ENCODE data around the gene MUC3A.
"Not testable (repeated sequence)": the region's sequence is repeated elsewhere in the genome, so short reads cannot be mapped to it uniquely, and the experiment has no call there.

MUC3A gene

DNA sequence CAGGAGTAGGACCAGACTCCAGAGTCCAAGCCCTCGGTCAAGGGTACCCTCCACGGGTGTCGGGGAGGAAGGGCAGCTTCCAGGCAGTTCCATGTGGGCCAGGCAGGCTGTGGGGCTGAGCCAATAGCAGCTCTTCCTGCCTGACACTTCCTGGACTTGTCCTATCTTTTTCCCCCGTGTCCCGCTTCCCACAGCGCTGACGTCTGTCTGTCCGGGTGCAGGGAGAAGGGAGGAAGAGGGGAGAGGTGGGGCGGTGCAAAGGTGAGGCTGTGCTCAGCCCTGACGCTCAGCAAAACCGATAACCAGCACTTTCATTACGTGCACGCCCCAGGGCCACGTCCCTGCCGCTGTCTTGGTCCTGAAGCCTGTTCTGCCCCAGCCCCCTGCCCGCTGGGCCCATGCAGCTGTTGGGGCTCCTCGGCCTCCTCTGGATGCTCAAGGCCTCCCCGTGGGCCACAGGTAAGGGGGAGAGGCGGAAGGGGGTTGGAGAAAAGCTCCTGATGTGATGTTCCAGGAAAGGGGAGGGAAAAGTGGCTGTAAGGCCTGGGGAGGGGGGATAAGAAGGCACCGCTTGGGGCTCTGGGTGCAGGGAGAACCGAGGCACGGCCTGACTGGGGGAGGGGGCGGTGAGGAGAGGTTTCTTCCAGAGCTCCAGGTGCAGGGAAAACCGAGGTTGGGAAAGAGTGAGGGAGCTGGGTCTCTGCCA is at the start of gene MUC3A:
TSS of gene MUC3A (plus strand) at position 308 of the 706 bp plus-strand sequence. CDS start at position 399, 91 bp downstream.
- no peak for DNase-seq

GRCh38 chr7:100900978-100901377 is 48.4 kb upstream of the MUC3A start:
- DNase-seq, result no peak

- DNase-seq, result no peak
Observed at GRCh38 chr7:100901921-100902332, 47.4 kb upstream of the MUC3A start.

- DNase-seq, result no peak
Observed at GRCh38 chr7:100902638-100903037, 46.7 kb upstream of the MUC3A start.

DNA sequence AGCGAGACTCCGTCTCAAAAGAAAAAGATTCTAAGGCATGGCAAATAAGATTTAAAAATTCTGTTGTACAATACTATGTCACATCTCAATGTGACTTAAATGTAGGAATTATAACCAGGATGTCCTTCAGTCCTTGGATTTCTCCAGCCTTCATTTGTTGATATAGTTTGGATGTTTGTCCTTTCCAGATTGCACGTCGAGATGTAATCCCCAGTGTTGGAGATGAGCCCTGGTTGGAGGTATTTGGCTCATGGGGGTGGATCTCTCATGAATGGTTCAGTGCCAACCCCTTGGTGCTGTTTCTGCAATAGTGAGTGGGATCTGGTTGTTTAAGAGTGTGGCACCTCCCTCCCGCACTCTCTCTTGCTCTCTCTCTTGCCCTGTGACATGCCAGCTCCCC is 40.8 kb upstream of the MUC3A start:
- DNase-seq, result no peak

GRCh38 chr7:100910443-100910842 is 38.9 kb upstream of the MUC3A start:
- not testable (repeated sequence) for DNase-seq

GRCh38 chr7:100911484-100911883 is 37.9 kb upstream of the MUC3A start:
- no peak for DNase-seq

DNA sequence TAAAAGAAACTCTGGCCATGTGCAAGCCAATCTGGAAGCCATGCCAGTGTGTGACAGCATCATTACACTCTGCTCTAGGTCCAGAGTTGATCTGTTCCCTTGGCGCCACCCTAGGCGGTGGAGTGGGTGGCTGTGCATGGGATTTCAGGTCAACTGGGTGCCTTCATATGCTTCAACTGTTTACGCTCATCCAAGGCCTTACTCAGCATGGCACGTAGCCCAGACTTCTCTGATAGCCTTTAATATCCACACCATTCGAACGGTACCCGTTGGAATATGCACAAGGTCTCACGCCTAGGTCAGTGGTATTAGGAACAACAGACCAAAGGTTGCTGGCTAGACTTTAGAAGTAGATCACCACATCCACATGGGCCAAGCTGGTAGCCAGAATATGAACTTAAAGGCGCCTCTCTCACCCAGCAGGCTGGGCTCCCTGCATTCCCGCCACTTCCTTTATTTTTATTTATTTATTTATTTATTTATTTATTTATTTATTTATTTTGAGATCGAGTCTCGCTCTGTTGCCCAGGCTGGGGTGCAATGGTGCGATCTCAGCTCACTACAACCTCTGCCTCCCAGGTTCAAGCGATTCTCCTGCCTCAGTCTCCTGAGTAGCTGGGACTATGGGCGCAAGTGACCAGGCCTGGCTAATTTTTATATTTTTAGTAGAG is 35.0 kb upstream of the MUC3A start:
- no peak for DNase-seq

- DNase-seq, result no peak
Observed at GRCh38 chr7:100914879-100915447, 34.4 kb upstream of the MUC3A start.

DNA sequence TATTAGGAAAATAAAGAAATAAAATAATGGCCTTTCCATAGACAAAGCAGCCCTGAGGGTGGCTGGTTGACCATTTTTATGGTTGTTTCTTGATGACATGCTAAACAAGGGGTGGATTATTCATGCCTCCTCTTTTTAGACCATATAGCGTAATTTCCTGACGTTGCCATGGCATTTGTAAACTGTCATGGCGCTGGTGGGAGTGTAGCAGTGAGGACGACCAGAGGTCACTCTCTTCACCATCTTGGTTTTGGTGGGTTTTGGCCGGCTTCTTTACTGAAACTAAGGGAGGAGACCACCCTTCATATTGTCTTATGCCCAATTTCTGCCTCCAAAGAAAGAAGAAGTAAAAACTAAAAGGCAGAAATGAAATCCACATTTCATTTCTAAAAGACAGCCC is 30.0 kb upstream of the MUC3A start:
- DNase-seq, result not testable (repeated sequence)

- DNase-seq, result not testable (repeated sequence)
Observed at GRCh38 chr7:100919779-100920437, 29.4 kb upstream of the MUC3A start.

DNA sequence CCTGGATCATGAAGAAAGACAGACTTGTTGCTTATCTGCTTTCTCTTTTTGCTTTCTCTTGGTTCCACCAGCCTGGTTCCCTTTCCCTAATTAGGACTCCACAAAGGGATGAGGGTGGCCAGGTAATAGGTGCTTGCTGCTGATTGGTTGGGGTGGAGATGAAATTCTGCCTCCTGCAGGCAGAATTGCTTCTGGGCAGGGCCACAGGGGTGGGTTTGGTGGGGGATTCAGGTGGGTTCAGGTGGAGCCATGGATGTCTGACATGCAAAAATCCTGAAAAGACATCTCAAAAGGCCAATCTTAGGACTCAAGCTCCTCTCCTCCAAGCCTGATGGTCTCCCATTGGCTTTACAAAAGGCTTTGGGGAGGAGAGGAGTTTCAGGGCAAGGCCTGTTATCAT is 28.3 kb upstream of the MUC3A start:
- no peak for DNase-seq

- DNase-seq, result not testable (repeated sequence)
Observed at GRCh38 chr7:100923616-100924015, 25.7 kb upstream of the MUC3A start.

- no peak for DNase-seq
Observed at GRCh38 chr7:100929808-100930174, 19.5 kb upstream of the MUC3A start.

DNA sequence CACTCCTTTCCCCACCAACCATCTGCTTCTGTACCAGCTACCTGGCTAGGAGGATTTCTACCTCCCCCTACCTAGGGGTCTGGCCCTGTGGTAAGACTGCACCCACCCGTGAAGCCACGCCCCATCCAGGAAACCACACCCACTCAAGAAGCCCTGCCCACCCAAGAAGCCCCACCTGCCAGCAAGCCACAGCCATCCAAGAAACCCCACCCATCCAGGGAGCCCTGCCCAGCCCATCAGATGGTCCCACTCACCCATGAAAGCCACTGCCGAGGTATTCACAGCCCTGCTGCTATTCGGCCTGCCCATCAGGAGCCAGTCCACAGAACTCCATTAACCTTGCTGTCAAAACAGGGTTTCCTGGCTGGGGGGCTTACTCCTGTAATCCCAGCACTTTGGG is 15.6 kb upstream of the MUC3A start:
- no peak for DNase-seq

DNA sequence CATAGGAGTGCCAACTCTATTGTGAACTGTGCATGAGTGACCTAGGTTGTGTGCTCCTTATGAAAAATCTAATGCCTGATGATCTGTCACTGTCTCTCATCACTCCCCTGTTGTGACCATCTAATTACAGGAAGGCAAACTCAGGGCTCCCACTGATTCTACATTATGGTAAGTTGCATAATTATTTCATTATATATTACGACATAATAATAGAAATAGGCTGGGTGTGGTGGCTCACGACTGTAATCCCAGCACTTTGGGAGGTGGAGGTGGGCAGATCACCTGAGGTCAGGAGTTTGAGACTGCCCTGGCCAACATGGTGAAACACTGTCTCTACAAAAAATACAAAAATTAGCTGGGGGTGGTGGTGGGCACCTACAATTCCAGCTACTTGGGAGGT is 14.0 kb upstream of the MUC3A start:
- DNase-seq, result not testable (repeated sequence)

GRCh38 chr7:100936167-100936566 is 13.2 kb upstream of the MUC3A start:
- DNase-seq, result not testable (repeated sequence)

- DNase-seq, result no peak
Observed at GRCh38 chr7:100942045-100942774, 7.1 kb upstream of the MUC3A start.

DNA sequence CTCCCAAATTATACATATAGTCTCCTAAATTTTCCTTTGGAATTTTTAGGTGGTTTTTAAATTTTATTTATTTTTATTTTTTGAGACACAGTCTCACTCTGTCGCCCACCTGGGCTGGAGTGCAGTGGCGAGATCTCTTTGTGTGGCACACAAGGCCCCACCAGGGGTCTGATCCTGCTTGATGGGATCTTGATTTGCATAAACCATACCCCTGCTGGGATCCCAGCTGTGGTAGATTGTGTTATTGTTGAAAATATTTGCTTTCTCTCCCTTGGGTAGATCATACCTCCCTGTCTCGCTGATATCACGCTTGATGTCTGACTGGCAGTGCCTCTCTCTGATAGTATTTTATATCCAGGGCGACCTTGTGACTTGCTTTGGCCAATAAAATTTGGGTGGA is 5.6 kb upstream of the MUC3A start:
- DNase-seq, result no peak

DNA sequence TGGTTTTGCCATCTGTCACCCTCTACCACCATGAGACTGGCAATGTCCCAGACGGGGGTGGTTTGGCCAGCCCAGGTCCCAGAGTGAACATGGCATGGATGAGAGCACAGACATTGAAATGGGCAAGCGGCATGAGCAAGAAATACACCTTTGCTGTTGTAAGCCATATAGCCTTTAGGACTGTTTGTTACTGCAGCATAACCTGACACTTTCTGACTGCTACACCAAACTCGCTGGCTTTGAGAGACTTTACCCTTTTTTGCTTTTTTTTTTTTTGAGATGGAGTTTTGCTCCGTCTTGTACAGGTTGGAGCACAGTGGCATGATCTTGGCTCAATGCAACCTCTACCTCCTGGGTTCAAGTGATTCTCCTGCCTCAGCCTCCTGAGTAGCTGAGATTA is 5.2 kb upstream of the MUC3A start:
- DNase-seq, result no peak

DNA sequence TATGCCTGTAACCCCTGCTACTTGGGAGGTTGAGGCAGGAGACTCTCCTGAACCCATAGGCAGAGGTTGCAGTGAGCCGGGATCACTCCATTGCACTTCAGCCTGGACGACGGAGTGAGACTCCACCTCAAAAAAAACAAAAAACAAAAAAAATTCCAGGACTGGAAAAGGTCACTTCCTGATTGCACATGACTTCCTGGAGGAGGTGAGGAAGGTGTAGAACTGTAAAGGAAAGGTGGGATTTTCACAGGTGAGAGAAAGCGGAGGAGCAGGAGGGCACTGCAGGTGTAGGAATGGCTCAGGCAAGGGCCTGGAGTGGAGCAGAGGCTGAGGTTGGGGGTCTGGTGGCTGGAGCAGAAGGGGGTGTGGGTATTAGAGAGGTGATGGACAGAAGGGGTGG is 3.2 kb upstream of the MUC3A start:
- DNase-seq, result no peak

- no peak for DNase-seq
Observed at GRCh38 chr7:100946766-100947365, 2.5 kb upstream of the MUC3A start.

DNA sequence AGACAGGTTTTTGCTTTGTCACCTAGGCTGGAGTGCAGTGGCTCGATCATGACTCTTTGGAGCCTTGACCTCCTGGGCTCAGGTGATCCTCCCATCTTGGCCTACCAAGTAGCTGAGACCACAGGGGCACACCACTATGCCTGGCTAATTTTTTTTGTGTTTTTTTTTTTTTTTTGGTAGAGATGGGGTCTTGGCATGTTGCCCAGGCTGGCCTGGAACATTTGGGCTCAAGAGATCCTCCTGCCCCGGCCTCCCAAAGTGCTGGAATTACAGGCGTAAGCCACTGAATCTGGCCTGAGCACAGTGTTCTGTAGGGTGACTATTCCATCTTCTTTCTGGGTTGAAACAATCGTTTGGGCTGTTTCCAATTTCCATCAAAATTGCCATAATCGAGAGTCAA is 1.5 kb upstream of the MUC3A start:
- DNase-seq, result no peak
